ES-I3 (cell line): ENCODE results near the gene CFHR5.

Experiments used
- H3K36me3 ChIP-seq: 2 replicates; pipeline ENCODE4 v1.6.1; 2013; ENCODE audit warnings: mild to moderate bottlenecking, low read length, control low read depth, moderate library complexity; ENCODE audit not compliant: insufficient read depth
- H3K4me1 ChIP-seq: 2 replicates; pipeline ENCODE4 v1.6.1; 2013; ENCODE audit warnings: mild to moderate bottlenecking, control low read depth, low read length; ENCODE audit not compliant: insufficient read depth
- H3K9ac ChIP-seq: 2 replicates; pipeline ENCODE4 v1.6.1; 2013; ENCODE audit warnings: low read depth, mild to moderate bottlenecking, low read length, moderate library complexity
- H3K9me3 ChIP-seq: 2 replicates; pipeline ENCODE4 v1.6.1; 2013; ENCODE audit warnings: mild to moderate bottlenecking, low read length, moderate library complexity; ENCODE audit not compliant: control insufficient read depth, insufficient read depth

CFHR5 gene

DNA sequence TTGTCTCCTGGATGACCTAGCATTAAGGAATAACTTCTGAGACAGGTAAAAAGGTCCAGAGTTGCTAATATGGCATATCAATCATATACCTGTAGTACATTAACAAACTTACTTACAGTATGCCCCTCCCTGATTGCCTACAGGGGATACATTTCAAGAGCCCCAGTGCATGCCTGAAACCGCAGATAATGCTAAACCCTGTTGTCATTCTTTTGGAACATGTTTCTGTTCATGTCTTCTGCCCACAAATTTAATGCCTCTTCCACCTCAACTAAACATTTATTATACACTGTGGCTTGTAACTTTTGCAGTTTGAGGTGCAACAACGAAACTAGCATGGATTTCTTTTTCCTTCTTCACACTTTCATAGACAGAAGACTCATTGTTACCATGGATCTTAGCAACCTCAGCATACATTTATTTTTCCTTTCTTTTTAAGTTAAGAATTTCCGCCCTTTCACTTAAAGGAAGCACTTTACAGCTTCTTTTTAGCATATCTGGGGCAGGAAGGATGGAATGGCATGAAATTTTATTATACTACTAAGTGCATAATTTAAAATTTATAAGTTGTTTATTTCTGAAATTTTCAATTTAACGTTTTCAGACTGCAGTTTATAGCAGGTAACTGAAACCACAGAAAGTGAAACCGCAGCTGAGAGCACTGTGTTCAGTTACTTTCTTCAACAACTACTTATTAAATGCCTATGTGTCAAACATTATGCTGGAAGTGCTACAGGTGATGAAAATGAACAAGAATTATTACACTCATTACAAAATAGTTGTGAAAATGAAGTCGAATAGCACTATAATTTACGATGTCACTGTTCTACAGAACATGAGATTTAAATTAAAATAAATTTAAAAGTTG is 64.4 kb downstream of the CFHR5 start:
- H3K36me3 ChIP-seq = no peaks in the 10 kb centered on the region
- H3K9me3 ChIP-seq = no peaks in the 10 kb centered on the region
- H3K9ac ChIP-seq = no peak overlapping the region
- H3K4me1 ChIP-seq = no peaks in the 10 kb centered on the region

DNA sequence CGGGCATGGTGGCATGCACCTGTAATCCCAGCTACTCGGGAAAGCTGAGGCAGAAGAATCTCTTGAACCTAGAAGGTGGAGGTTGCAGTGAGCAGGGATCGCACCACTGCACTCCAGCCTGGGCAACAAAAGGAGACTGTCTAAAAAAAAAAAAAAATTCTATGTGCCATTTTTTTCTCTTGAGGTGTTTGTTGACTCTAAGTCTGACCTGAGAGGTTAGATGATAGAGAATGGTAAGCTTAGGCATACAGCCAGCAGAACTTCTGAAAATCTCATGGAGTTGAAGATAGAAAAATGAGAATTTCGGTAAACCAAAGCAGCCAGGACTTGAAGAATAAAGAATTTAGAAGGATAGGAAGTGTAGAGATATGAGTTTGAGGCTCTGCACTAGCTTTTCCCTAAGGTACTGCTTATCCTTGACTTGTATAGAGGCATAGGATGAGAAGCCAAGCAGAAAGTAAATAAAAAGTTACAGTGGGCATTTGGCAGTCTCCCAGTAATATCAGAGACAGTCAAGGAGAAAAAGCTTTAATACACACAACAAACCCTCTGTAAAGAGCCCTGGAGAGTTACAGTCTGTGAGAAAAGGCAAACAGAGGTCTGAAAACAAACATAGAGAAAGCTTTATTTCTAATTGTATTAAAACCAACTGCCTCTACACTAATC is 65.5 kb downstream of the CFHR5 start:
- Histone ChIP-seq H3K9ac (no peak overlapping the region), H3K36me3 (no peaks in the 10 kb centered on the region), H3K4me1 (no peaks in the 10 kb centered on the region), H3K9me3 (no peaks in the 10 kb centered on the region)

DNA sequence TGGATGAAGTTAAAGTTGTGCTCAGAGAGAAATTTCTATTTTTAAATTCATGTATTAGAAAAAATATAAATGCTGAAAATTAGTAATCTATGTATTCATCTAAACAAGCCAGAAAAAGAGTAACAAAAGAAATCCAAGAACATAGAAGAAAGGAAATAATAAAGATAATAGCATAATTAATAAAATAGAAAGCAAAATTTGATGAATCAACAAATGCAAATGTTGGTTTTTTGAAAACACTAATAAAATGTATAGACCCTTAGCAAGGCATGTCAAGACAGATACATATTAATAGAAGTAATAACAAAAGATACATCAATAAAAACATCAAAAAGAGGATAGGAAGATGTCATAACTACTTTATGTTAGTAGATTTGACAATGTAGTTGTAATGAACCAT is 71.7 kb downstream of the CFHR5 start:
- Histone ChIP-seq H3K9me3 (no peaks in the 10 kb centered on the region), H3K4me1 (no peaks in the 10 kb centered on the region), H3K36me3 (no peaks in the 10 kb centered on the region), H3K9ac (no peak overlapping the region)
